GM18508 (cell line): ENCODE data around the gene STK16.

ENCODE experiments used
- ATAC-seq: cut with Tn5 transposase; IDR thresholded peaks from one replicate; pipeline ENCODE4 v1.9.1; 2021; ENCODE audit warnings: moderate number of reproducible peaks; ENCODE audit not compliant: insufficient read depth, unreplicated experiment

STK16 gene

GRCh38 chr2:219299372-219299760 is 54.1 kb downstream of the STK16 start:
- no peak for ATAC-seq
